Panc1 (cell line): ENCODE measurements around the gene SHC4. TPM values are rescaled to one million over a fixed set of nuclear protein-coding genes. Genes with fewer than 3 reads are reported as not detected.

Experiments
- ATAC-seq: fragments of 200-7000 bp; cut with Tn5 transposase; 2 replicates; pipeline ENCODE4 v1.9.1; 2020; ENCODE audit warnings: mild to moderate bottlenecking, moderate library complexity
- BruUV-seq: library from RNA; stranded (reverse); fragments of 400-500 nt; replicated peaks from 2 replicates; lab custom pipeline; 2021; lab: Mats Ljungman, UMichigan
- CTCF ChIA-PET: fragments of 300-600 bp; sonication (Branson Sonifier 250); formaldehyde crosslinking; loops from one replicate; lab custom pipeline; 2022; ENCODE audit warnings: antibody characterized with exemption; lab: Charles Lee
- POLR2A ChIA-PET: fragments of 300-600 bp; sonication (Branson Sonifier 250); formaldehyde crosslinking; loops from one replicate; lab custom pipeline; 2022; ENCODE audit warnings: antibody characterized with exemption; lab: Charles Lee
- DNase-seq: peaks from one replicate; pipeline ENCODE4 v3.0.0-alpha.2; 2010; ENCODE audit warnings: low read depth, low spot score
- H3K27ac ChIP-seq: 2 replicates; pipeline ENCODE4 v1.5.1; 2011; ENCODE audit warnings: mild to moderate bottlenecking, low read length, inconsistent platforms
- H3K27me3 ChIP-seq: fragments of 200-500 bp; sonication (Bioruptor generic); 2 replicates; pipeline ENCODE4 v1.6.0; 2014; ENCODE audit warnings: low read length, inconsistent platforms; ENCODE audit not compliant: control insufficient read depth, insufficient read depth
- H3K36me3 ChIP-seq: fragments of 200-500 bp; sonication (Bioruptor generic); 2 replicates; pipeline ENCODE4 v1.5.1; 2014; ENCODE audit warnings: inconsistent platforms, mild to moderate bottlenecking, low read length, moderate library complexity; ENCODE audit not compliant: control insufficient read depth, insufficient read depth
- H3K4me1 ChIP-seq: 2 replicates; pipeline ENCODE4 v1.5.1; 2011; ENCODE audit warnings: inconsistent platforms, mild to moderate bottlenecking, low read length, moderate library complexity; ENCODE audit not compliant: control insufficient read depth, insufficient read depth
- H3K4me3 ChIP-seq, 2 experiments: 2 replicates each; pipeline ENCODE4 v1.5.1; 2011 to 2012; ENCODE audit warnings: low read depth in 2 of 2, low read length in 2 of 2, mild to moderate bottlenecking in 2 of 2, inconsistent platforms in 1 of 2, moderate library complexity in 1 of 2
- H3K9me3 ChIP-seq: fragments of 200-500 bp; sonication (Bioruptor generic); 2 replicates; pipeline ENCODE4 v1.5.1; 2014; ENCODE audit warnings: low read depth, mild to moderate bottlenecking, inconsistent platforms, low read length, moderate library complexity; ENCODE audit not compliant: control insufficient read depth, insufficient read depth
- POLR2AphosphoS5 ChIP-seq: IDR thresholded peaks from 2 replicates; pipeline ENCODE4 v1.6.1; 2012; ENCODE audit warnings: mild to moderate bottlenecking, low read depth, low read length, moderate library complexity
- SIN3A ChIP-seq: IDR thresholded peaks from 2 replicates; pipeline ENCODE4 v1.6.1; 2012; ENCODE audit warnings: low read depth, mild to moderate bottlenecking, low read length, moderate library complexity, borderline replicate concordance; ENCODE audit not compliant: insufficient read depth
- TCF7L2 ChIP-seq: IDR thresholded peaks from 2 replicates; pipeline ENCODE4 v1.6.1; 2011; ENCODE audit warnings: mild to moderate bottlenecking, low read depth, low read length, inconsistent platforms
- in situ Hi-C: cut with HindIII; loops from 2 replicates; pipeline ENCODE4 v1.10.0; 2016; ENCODE audit warnings: low sequenced_read_pairs, low pct_unique_long_range_greater_than_20kb
- intact Hi-C: fragments of 100-400 bp; cut with micrococcal nuclease; formaldehyde crosslinking; loops from one replicate; pipeline ENCODE4 v1.10.0; 2022; ENCODE audit not compliant: unreplicated experiment
- total RNA-seq: library from RNA; stranded (reverse); gene quantifications from one replicate; pipeline ENCODE4 v1.2.1, GENCODE V29; 2021; ENCODE audit not compliant: unreplicated experiment
- TF ChIP-seq, protein P1 (sequence below): fragments of 450-650 bp; IDR thresholded peaks from 2 replicates; pipeline ENCODE4 v1.5.1; 2017; ENCODE audit warnings: mild to moderate bottlenecking
- TF ChIP-seq, protein P2 (sequence below), 2 experiments: IDR thresholded peaks; 2 replicates each; pipeline ENCODE4 v1.6.1; 2011 to 2012; ENCODE audit warnings: low read depth in 2 of 2, control low read depth in 1 of 2, low read length in 1 of 2, mild to moderate bottlenecking in 1 of 2, moderate library complexity in 1 of 2; ENCODE audit not compliant: insufficient read depth in 1 of 2

The SHC4 gene
- total RNA-seq, 1 experiment from 2014 or later: 0.10 TPM

DNA sequence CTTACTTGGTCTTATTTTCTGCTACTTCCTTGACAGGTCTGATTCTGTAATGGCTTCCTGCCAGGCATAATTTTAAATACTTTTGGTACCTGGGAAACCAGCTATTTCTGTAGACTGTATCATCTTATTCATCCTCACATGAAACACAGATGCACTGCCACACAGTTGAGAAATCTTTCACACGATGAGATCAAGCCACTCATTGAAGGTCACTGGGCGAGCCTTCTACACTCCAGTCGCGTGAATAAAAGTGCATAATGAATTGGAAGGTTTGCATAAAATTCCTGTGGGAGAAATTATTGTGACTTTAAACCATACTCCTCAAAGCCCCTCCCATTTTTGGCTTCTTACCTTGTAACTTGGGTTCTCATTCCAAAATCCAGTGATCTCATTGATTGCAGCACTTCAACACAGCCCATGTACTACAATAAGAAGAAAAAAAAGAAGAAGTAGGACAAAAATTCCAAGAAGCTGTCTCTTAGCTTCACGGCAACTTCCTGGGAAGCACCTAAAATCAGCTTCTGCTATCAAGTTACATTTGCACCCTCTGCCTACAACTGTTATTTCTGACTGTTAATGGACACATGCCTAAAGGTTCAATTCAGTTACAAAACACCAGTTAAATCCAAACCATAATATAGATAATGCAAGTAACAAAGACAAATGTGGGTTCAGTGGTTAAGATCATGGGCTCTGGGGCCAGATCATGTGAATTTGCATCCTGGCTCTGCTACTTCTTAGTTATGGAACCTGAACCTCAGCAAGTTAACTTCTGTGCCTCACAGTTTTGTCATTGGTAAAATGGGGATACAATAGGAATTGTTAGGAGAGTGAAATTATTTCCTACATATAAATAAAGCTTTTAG is 39.0 kb downstream of the SHC4 start:
- Histone ChIP-seq H3K9me3 (no peaks in the 10 kb centered on the region), H3K27ac (no peak overlapping the region), H3K4me3 (no peak overlapping the region), H3K27me3 (no peaks in the 10 kb centered on the region), H3K4me1 (no peaks in the 10 kb centered on the region), H3K36me3 (no peaks in the 10 kb centered on the region)
- in situ Hi-C loops (no loop called here), intact Hi-C loops (no loop called here)
- BruUV-seq: no TSS peak
- DNase-seq (no peak), ATAC-seq (no peak)
- ChIA-PET CTCF (no interaction called here), POLR2A (no interaction called here)
- TF ChIP-seq POLR2AphosphoS5 (no peak), SIN3A (no peak), TCF7L2 (no peak)
- TF ChIP-seq, protein P1, sequence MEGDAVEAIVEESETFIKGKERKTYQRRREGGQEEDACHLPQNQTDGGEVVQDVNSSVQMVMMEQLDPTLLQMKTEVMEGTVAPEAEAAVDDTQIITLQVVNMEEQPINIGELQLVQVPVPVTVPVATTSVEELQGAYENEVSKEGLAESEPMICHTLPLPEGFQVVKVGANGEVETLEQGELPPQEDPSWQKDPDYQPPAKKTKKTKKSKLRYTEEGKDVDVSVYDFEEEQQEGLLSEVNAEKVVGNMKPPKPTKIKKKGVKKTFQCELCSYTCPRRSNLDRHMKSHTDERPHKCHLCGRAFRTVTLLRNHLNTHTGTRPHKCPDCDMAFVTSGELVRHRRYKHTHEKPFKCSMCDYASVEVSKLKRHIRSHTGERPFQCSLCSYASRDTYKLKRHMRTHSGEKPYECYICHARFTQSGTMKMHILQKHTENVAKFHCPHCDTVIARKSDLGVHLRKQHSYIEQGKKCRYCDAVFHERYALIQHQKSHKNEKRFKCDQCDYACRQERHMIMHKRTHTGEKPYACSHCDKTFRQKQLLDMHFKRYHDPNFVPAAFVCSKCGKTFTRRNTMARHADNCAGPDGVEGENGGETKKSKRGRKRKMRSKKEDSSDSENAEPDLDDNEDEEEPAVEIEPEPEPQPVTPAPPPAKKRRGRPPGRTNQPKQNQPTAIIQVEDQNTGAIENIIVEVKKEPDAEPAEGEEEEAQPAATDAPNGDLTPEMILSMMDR: no peak
- TF ChIP-seq, protein P2, sequence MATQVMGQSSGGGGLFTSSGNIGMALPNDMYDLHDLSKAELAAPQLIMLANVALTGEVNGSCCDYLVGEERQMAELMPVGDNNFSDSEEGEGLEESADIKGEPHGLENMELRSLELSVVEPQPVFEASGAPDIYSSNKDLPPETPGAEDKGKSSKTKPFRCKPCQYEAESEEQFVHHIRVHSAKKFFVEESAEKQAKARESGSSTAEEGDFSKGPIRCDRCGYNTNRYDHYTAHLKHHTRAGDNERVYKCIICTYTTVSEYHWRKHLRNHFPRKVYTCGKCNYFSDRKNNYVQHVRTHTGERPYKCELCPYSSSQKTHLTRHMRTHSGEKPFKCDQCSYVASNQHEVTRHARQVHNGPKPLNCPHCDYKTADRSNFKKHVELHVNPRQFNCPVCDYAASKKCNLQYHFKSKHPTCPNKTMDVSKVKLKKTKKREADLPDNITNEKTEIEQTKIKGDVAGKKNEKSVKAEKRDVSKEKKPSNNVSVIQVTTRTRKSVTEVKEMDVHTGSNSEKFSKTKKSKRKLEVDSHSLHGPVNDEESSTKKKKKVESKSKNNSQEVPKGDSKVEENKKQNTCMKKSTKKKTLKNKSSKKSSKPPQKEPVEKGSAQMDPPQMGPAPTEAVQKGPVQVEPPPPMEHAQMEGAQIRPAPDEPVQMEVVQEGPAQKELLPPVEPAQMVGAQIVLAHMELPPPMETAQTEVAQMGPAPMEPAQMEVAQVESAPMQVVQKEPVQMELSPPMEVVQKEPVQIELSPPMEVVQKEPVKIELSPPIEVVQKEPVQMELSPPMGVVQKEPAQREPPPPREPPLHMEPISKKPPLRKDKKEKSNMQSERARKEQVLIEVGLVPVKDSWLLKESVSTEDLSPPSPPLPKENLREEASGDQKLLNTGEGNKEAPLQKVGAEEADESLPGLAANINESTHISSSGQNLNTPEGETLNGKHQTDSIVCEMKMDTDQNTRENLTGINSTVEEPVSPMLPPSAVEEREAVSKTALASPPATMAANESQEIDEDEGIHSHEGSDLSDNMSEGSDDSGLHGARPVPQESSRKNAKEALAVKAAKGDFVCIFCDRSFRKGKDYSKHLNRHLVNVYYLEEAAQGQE (IDR thresholded peaks at IDR 0.05; ENCODE audit: insufficient read depth in 1 of 2, low read depth in 2 of 2, low read length in 1 of 2): no peak

DNA sequence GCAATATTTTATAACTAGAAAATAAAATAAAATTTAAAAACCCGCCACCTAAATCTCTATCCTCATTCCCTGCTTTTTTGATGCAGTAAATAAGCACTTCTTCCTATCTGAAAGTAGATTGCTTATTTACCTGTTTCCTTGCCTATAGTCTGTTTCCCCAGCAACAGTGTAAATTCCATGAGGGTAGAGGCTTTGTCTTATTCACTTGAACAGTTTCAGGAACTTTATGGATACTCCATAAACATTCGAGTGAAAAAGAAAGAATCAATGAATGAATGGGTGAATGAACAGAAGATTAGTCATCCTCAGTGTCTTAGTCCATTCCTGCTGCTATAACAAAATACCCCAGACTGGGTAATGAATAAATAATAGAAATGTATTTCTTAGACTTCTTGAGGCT is 41.7 kb downstream of the SHC4 start:
- Histone ChIP-seq H3K27ac (no peak overlapping the region), H3K27me3 (no peaks in the 10 kb centered on the region), H3K36me3 (no peaks in the 10 kb centered on the region), H3K4me3 (no peak overlapping the region), H3K4me1 (no peaks in the 10 kb centered on the region), H3K9me3 (no peaks in the 10 kb centered on the region)
- in situ Hi-C loops: no loop called here
- ChIA-PET POLR2A (no interaction called here), CTCF (no interaction called here)
- TF ChIP-seq, protein P2 (IDR thresholded peaks at IDR 0.05; ENCODE audit: insufficient read depth in 1 of 2, low read depth in 2 of 2, low read length in 1 of 2): no peak
- TF ChIP-seq SIN3A (no peak), POLR2AphosphoS5 (no peak), TCF7L2 (no peak)
- TF ChIP-seq, protein P1: no peak
- DNase-seq (no peak), ATAC-seq (no peak)
- no TSS peak for BruUV-seq
- intact Hi-C loops: no loop called here
